MCF 10A (cell line): ENCODE measurements around the gene MRAP. TPM values are rescaled to one million over a fixed set of nuclear protein-coding genes. Genes with fewer than 3 reads are reported as not detected.
A peak's percentile ranks its signal among the peaks of the same experiment; 100 is the strongest.
"Not testable (repeated sequence)": the region's sequence is repeated elsewhere in the genome, so short reads cannot be mapped to it uniquely, and the experiment has no call there.

ENCODE experiments used
- BruUV-seq: library from RNA; stranded (reverse); fragments of 400-500 nt; replicated peaks from 2 replicates; lab custom pipeline; 2021; lab: Mats Ljungman, UMichigan
- CTCF ChIA-PET: fragments of 300-600 bp; sonication (Branson Sonifier 250); formaldehyde crosslinking; extraction: SDS; loops from one replicate; lab custom pipeline; 2021; ENCODE audit warnings: antibody characterized with exemption, inconsistent platforms; lab: Yijun Ruan, JAX
- POLR2A ChIA-PET: fragments of 300-600, 350-650 bp; sonication (Branson Sonifier 250); formaldehyde crosslinking; extraction: SDS; loops from one replicate; lab custom pipeline; 2020; ENCODE audit warnings: antibody characterized with exemption, inconsistent platforms; lab: Yijun Ruan, JAX
- DNase-seq: peaks from one replicate; pipeline ENCODE4 v3.0.0-alpha.2; 2018; ENCODE audit not compliant: unreplicated experiment
- H3K27ac Mint-ChIP-seq: one replicate; pipeline ENCODE4 v1.8.0; 2022; ENCODE audit warnings: mild to moderate bottlenecking, low read depth, mixed read lengths; ENCODE audit not compliant: unreplicated experiment
- H3K27me3 Mint-ChIP-seq: one replicate; pipeline ENCODE4 v1.8.0; 2022; ENCODE audit warnings: mixed read lengths; ENCODE audit not compliant: insufficient read depth, unreplicated experiment
- H3K36me3 Mint-ChIP-seq: one replicate; pipeline ENCODE4 v1.8.0; 2022; ENCODE audit warnings: mild to moderate bottlenecking, moderate library complexity, mixed read lengths; ENCODE audit not compliant: insufficient read depth, unreplicated experiment
- H3K4me1 Mint-ChIP-seq: one replicate; pipeline ENCODE4 v1.8.0; 2022; ENCODE audit warnings: mixed read lengths; ENCODE audit not compliant: insufficient read depth, unreplicated experiment
- H3K4me3 Mint-ChIP-seq: one replicate; pipeline ENCODE4 v1.8.0; 2022; ENCODE audit warnings: mild to moderate bottlenecking, moderate library complexity, mixed read lengths; ENCODE audit not compliant: unreplicated experiment
- H3K9me3 Mint-ChIP-seq: one replicate; pipeline ENCODE4 v1.8.0; 2022; ENCODE audit warnings: mixed read lengths; ENCODE audit not compliant: unreplicated experiment
- intact Hi-C: fragments of 100-400 bp; cut with micrococcal nuclease; formaldehyde crosslinking; loops from 2 replicates; pipeline ENCODE4 v1.14.1; 2022
- total RNA-seq: library from RNA; stranded (reverse); gene quantifications from 2 replicates; pipeline ENCODE4 v1.2.3, GENCODE V29; 2022
- TF ChIP-seq, protein P1 (sequence below): fragments of 200-600 bp; IDR thresholded peaks from one replicate; pipeline ENCODE4 v1.8.0; 2022; ENCODE audit warnings: antibody characterized with exemption, mild to moderate bottlenecking; ENCODE audit not compliant: unreplicated experiment

MRAP gene
- total RNA-seq, 1 experiment from 2014 or later = not detected

DNA sequence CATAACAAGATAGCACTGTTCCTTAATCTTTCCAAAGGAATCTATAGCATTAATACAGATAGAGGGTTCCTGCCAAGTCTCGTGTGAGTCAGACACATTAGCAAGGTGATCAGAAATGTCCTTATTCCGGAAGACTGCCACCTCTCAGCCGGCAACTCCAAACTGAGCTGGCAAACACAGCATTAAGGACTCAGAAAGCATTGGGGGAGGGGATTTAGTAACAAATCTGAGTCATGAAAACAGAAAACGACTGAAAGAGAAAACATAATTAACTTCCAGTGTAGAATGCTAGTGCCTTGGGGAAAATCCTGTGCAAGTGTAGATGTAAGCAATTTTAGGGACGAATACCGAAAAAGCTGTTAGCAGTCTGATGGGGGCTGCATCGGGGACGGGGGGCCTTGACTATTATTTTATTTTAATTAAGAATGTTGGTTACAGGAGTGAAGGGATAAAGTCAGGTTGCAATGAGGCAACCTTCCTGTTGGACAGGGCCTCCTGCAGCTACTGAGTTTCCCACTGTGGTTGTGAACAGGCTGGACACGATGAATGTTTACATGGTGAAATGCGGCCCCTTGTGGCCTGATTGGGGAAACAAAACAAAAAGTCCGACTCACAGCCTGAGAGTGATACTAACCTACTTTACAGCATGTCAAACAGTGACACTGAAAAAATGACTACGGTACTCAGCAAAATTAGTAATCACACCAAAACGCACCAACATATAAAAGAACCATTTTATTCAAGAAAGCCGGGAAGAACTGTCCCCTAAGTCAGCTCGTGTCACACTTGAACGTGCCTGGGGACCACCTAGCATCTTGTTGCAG is 40.5 kb upstream of the MRAP start:
- Mint-ChIP-seq H3K9me3 (no peaks in the 10 kb centered on the region), H3K4me1 (peaks cover 23% of the 10 kb centered on the region), H3K4me3 (peak overlapping the region; percentile 19), H3K36me3 (peaks cover 11% of the 10 kb centered on the region), H3K27me3 (peaks cover 11% of the 10 kb centered on the region), H3K27ac (no peak overlapping the region)
- BruUV-seq = no TSS peak
- DNase-seq = peak; percentile 87
- intact Hi-C loops = loop anchor here (1.0 to 10.0 kb wide), 4 partner anchors 123 to 472 kb away; no protein-coding TSS in a partner anchor
- ChIA-PET POLR2A (interaction anchor here (0.6 to 1.9 kb wide), 11 partner anchors 10 to 477 kb away, joined by 3 to 7 read pairs (median 3); no protein-coding TSS in a partner anchor), CTCF (interaction anchor here (0.5 to 5.7 kb wide), 39 partner anchors 8 to 491 kb away, joined by 3 to 84 read pairs (median 4); partner anchors contain the start of gene MIS18A)
- TF ChIP-seq, protein P1, sequence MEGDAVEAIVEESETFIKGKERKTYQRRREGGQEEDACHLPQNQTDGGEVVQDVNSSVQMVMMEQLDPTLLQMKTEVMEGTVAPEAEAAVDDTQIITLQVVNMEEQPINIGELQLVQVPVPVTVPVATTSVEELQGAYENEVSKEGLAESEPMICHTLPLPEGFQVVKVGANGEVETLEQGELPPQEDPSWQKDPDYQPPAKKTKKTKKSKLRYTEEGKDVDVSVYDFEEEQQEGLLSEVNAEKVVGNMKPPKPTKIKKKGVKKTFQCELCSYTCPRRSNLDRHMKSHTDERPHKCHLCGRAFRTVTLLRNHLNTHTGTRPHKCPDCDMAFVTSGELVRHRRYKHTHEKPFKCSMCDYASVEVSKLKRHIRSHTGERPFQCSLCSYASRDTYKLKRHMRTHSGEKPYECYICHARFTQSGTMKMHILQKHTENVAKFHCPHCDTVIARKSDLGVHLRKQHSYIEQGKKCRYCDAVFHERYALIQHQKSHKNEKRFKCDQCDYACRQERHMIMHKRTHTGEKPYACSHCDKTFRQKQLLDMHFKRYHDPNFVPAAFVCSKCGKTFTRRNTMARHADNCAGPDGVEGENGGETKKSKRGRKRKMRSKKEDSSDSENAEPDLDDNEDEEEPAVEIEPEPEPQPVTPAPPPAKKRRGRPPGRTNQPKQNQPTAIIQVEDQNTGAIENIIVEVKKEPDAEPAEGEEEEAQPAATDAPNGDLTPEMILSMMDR = peak; percentile 76

DNA sequence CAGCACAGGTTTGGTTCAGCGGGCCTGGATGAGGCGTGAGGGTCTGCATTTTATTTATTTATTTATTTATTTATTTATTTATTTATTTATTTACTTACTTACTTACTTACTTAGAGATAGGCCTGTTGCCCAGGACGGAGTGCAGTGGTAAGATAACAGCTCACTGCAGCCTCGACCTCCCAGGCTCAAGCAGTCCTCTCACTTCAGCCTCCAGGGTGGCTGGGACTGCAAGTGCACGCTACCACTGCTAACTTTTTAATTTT is 39.9 kb upstream of the MRAP start:
- ChIA-PET CTCF (interaction anchor here (0.7 to 5.7 kb wide), 20 partner anchors 9 to 478 kb away, joined by 3 to 84 read pairs (median 6); no protein-coding TSS in a partner anchor), POLR2A (interaction anchor here (1.0 to 1.9 kb wide), 3 partner anchors 10 to 478 kb away, joined by 5 to 7 read pairs (median 6); no protein-coding TSS in a partner anchor)
- intact Hi-C loops = loop anchor here (1.0 to 10.0 kb wide), 4 partner anchors 124 to 472 kb away; no protein-coding TSS in a partner anchor
- H3K27ac Mint-ChIP-seq, H3K9me3 Mint-ChIP-seq, H3K4me3 Mint-ChIP-seq, DNase-seq, BruUV-seq: not testable (repeated sequence)
- peaks cover 23% of the 10 kb centered on the region for H3K4me1 Mint-ChIP-seq
- peaks cover 11% of the 10 kb centered on the region for H3K36me3 Mint-ChIP-seq
- H3K27me3 Mint-ChIP-seq = peaks cover 11% of the 10 kb centered on the region

DNA sequence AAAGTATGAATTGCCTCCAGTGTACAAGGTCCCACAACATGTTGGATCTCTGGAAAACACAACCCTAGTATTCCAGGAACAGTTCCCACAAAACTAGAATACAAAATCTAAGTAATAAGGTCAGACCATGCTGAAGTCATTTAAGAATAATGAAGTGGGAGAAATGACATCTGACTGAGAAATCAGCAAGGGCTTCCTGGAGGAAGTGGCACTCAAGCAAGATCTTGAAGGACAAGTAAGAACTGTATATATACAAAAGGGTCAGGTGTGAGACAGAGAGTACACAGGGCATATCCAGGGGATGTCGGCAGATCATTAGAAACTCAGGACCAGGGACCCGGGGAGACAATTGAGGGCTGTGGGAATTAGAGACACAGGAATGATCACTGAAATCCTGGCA is 38.5 kb upstream of the MRAP start:
- ChIA-PET POLR2A (no interaction called here), CTCF (interaction anchor here (0.6 to 5.7 kb wide), 5 partner anchors 394 to 480 kb away, joined by 3 to 84 read pairs (median 46); no protein-coding TSS in a partner anchor)
- TF ChIP-seq, protein P1 = no peak
- Mint-ChIP-seq H3K27ac (no peak overlapping the region), H3K4me1 (peaks cover 23% of the 10 kb centered on the region), H3K27me3 (peaks cover 11% of the 10 kb centered on the region), H3K4me3 (no peak overlapping the region), H3K9me3 (no peaks in the 10 kb centered on the region), H3K36me3 (peaks cover 11% of the 10 kb centered on the region)
- BruUV-seq = no TSS peak
- DNase-seq = no peak
- intact Hi-C loops = no loop called here

DNA sequence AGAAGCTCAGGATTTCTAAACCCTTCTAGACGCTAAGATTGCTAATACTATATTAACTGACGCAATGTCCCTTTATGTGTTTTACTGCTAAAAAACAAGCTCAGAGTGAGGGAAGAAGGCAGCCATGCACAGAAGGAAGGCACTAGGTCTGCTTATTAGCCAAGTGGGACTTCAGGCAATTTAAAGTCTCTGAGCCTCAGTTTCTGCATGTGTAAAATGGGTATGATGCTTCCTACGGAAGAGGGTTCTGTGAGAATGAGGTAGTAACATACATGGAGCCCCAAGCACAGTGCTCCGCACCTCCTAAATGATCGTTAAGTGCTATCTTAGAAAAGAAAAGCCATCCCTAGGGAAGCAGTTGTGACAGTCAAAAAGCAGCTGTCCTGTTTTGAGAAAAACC is 36.7 kb upstream of the MRAP start:
- TF ChIP-seq, protein P1 = no peak
- H3K4me3 Mint-ChIP-seq = no peak overlapping the region
- H3K27ac Mint-ChIP-seq = no peak overlapping the region
- peaks cover 14% of the 10 kb centered on the region for H3K4me1 Mint-ChIP-seq
- intact Hi-C loops = no loop called here
- no peak for DNase-seq
- H3K27me3 Mint-ChIP-seq = no peaks in the 10 kb centered on the region
- CTCF ChIA-PET = interaction anchor here (0.5 to 1.6 kb wide), 5 partner anchors 98 to 681 kb away, joined by 3 to 7 read pairs (median 3); no protein-coding TSS in a partner anchor
- no peaks in the 10 kb centered on the region for H3K9me3 Mint-ChIP-seq
- peaks cover 20% of the 10 kb centered on the region for H3K36me3 Mint-ChIP-seq
- POLR2A ChIA-PET = no interaction called here
- BruUV-seq = no TSS peak

DNA sequence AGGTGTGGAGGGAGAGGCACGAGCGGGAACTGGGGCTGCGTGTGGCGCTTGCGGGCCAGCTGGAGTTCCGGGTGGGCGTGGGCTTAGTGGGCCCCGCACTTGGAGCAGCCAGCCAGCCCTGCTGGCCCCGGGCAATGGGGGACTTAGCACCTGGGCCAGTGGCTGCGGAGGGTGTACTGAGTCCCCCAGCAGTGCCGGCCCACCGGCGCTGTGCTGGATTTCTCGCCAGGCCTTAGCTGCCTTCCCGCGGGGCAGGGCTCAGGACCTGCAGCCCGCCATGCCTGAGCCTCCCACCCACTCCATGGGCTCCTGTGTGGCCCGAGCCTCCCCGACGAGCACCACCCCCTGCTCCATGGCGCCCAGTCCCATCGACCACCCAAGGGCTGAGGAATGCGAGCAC is 33.3 kb upstream of the MRAP start:
- DNase-seq, H3K27me3 Mint-ChIP-seq, H3K9me3 Mint-ChIP-seq, H3K27ac Mint-ChIP-seq, H3K4me1 Mint-ChIP-seq, POLR2A ChIA-PET, BruUV-seq, H3K4me3 Mint-ChIP-seq, intact Hi-C loops: not testable (repeated sequence)
- CTCF ChIA-PET = interaction anchor here (0.6 kb wide), 1 partner anchor 1958 kb away, joined by 3 read pairs; no protein-coding TSS in a partner anchor
- peaks cover 32% of the 10 kb centered on the region for H3K36me3 Mint-ChIP-seq
